GM18505 (cell line): ENCODE results near the gene COG6.

ENCODE experiments used
- ATAC-seq: cut with Tn5 transposase; IDR thresholded peaks from one replicate; pipeline ENCODE4 v1.9.1; 2021; ENCODE audit not compliant: unreplicated experiment
- POLR2A ChIP-seq: IDR thresholded peaks from 4 replicates; pipeline ENCODE4 v1.6.1; 2011; ENCODE audit warnings: borderline replicate concordance; ENCODE audit not compliant: insufficient read depth, insufficient read length; ENCODE audit errors: extremely low read depth

The COG6 gene

DNA sequence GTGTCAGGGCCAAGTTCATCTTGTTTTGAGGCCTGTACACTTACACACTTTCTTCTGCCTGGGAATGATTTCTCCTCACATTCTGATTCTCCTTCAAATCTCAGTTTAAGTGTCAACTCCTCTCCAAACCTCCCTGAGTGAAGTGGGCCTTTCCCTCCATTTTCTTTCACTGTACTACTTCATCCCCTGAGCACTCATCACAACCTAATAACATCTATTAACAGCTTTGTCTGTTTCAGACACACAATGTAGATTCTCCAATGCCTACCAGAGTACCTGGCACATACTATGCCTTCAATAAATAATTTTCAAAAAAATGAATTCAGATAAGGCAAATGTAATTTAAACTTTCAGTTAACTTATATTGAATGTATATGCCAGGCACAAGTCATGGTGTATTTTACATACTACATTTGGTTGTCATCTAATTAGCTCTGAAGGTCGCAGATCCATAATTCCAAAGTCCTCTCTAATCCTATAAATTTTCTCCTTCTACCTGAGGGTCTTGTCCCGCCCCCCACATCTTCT is 357 bp upstream of the COG6 start:
- TF ChIP-seq POLR2A: no peak
- peak; percentile 3 for ATAC-seq

DNA sequence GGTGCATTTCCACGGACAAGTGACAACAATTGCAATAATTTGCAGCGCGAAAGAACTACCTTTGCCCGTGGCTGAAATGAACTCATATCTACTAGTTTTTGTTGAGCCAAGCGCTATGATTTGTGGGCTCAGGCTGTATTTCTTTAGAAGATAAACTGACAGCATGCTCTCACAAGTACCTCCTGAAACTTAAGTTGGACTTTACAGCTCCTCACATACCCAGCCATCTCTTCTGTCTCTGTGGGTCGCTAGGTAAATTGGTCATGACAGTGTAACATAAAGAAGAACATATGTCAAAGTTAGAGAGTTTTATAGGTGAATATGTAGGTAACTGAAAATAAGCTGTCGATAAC is 839 bp downstream of the COG6 start:
- peak; percentile 9 for ATAC-seq

DNA sequence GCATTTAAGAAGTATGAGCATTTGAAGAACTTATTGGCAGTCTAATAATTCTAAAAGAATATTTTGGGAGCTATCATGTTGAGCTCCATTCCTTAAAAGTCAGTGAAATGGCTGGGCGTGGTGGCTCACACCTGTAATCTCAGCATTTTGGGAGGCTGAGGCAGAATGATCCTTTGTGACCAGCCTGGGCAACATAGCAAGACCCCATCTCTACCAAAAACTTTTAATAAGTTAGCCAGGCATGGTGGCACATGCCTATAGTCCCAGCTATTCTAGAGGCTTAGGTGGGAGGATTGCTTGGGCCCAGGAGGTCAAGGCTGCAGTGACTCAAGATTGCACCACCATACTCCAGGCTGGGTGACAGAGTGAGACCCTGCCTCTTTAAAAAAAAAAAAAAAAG is 8.0 kb downstream of the COG6 start:
- no peak for TF ChIP-seq POLR2A

More for the DNA sequence above, 839 bp downstream of the COG6 start:
- TF ChIP-seq POLR2A: no peak

DNA sequence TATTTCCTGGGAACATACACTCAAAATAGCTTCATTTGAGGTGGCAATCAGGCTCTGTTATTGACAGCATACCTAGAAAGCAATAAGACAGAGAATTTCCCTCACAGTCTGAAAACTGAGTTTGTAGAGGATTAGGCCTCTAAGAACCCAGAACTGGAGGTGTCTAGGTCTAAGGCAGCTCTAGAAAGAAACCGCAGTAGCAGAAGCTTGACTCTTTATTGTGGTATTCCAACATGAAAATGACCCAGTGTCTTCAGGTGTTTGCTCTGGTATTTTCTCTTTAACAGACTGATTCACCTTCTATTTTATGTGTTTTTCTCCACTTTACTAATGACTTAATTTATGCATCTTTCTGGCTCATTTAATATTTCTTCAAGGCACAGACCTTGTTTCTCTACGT is 8.5 kb downstream of the COG6 start:
- TF ChIP-seq POLR2A: no peak
- ATAC-seq: no peak

More for the DNA sequence above, 8.0 kb downstream of the COG6 start:
- ATAC-seq: no peak

DNA sequence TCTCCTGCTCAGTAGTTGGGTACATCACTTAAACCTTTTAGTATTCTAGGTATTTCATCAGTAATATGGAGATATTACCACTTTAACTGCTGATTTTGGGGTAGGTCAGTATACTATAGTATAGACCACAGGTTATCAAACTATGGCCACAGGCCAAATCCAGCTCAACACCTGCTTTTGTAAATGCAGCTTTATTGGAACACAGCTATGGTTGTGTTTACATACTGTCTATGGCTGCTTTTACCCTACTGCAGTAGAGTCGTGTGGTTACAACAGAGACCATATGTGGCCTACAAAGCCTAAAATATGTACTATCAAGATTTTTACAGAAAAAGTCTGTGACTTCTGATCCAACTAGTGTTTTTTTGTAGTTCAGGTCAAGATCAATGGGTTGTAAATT is 10.3 kb downstream of the COG6 start:
- no peak for TF ChIP-seq POLR2A
- no peak for ATAC-seq

DNA sequence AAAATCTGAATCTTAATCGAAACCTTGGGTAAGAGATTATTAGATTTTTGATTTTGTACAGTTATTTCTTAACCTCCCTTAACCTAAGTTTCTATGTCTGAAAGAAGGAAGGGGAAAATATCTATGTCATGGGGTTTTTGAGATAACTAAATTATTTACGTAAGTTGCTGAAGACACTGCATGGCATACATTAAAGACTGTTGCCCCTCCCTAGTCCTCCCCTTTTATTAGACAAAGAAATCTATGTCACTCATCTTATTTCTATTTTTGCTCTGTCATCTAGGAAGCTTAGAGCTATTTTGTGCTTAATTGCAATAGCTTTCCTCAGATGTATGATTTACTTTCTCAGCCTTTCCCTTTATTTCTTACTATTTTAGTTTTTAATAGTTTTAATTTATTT is 15.0 kb downstream of the COG6 start:
- TF ChIP-seq POLR2A: no peak
- no peak for ATAC-seq

DNA sequence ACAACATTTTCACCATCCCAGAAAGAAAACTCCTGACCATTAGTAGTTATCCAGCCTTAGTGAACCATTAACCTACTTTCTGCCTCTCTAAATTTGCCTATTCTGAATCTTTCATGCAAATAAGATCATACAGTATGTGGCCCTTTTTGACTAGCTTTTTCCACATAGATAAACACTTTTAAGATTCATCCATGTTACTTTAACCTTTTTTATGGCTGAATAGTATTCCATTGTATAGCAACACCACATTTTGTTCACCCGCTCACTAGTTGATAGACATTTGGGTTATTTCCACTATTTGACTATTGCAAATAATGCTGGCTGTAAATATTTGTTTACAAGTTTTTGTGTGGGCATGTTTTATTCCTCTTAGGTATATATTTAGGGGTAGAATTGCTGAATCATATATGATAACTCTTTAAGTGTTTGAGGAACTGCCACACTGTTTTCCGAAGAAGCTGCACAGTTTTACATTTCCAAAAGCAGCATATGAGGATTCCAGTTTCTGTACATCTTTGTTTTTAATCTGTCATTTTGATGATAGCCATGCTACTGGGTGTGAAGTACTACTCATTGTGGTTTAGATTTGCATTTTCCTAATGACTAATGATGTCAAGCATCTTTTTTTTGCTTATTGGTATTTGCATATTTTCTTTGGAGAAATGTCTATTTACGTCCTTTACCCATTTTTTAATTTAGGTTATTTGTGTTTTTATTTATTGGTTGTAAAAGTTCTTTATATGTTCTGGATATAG is 17.1 kb downstream of the COG6 start:
- no peak for ATAC-seq
- no peak for TF ChIP-seq POLR2A

DNA sequence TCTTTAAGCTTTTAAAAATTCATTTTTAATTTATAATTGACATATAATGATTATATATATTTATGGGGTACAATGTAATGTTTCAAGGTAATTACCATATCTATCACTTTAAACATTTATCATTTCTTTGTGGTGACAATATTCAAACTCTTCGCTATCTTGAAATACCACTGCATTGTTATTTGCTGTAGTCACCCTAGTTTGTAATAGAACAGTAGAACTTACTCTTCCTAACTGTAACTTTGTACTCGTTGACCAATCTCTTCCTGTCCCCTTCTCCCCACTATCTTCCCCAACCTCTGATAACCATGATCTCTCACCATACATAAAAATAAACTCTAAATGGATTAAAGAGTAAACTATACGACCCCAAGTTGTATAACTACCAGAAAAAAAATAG is 20.4 kb downstream of the COG6 start:
- ATAC-seq: no peak

DNA sequence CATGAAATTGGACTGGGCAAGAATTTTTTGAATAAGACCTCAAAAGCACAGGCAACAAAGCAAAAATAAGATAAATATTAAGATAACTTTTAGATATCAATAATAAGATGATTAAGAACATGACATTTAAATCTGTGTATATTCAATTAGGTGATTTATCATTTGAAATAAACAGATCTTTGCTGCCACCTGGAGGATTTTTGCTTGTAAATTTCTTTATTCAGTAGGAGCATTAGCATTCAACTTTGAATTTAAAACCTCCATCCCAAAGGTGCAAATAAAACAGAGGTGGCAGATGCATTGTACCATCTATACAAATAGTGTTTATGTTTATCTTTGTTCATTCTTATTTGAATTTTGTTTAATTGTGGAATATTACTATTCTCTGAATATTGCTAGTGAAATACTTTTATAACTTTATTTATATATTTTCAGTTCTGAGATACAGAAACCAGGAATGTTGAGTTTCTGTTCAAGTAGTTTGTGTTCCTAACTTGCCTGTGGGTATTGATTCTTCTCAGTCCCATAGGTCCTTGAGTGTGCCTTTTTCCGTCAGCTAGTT is 20.9 kb downstream of the COG6 start:
- ATAC-seq: no peak
- no peak for TF ChIP-seq POLR2A

More for the DNA sequence above, 20.4 kb downstream of the COG6 start:
- TF ChIP-seq POLR2A: no peak

DNA sequence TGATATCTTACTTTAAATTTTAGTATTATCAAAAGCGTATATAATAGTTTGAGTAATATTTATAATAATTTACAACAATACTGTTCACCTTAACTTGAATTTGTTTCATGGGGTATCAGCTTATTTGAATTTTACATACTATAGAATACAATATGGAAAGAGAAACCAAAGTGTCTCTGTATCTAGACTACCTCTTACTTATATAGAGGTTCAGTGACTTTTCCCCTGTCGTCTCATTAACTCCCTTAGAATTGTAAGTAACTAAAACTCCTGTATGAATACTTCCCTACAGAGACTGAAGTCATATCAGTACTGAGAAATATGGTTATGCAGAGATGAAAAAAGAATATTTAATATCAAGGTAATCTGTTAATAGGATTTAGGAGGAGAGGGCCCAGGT is 26.8 kb downstream of the COG6 start:
- ATAC-seq: no peak
- TF ChIP-seq POLR2A: no peak

DNA sequence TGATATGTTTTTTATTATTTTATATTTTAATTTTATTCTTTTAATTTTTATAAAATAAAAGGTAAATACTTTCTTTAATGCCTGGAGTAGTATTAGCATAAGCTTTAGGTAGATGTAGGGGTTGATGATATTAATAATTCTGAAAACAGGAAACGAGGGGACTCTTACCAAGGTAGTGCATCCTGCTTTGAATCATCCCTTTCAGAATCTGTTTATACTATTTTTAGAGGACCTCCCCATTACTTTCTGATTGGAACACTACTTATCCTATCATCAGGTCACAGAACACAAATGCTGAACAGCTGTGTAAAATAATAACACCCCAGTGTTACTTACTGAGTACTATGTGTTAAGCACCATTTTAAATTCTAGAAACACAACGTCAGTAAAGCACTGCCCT is 27.3 kb downstream of the COG6 start:
- TF ChIP-seq POLR2A: no peak
- peak; percentile 81 for ATAC-seq

DNA sequence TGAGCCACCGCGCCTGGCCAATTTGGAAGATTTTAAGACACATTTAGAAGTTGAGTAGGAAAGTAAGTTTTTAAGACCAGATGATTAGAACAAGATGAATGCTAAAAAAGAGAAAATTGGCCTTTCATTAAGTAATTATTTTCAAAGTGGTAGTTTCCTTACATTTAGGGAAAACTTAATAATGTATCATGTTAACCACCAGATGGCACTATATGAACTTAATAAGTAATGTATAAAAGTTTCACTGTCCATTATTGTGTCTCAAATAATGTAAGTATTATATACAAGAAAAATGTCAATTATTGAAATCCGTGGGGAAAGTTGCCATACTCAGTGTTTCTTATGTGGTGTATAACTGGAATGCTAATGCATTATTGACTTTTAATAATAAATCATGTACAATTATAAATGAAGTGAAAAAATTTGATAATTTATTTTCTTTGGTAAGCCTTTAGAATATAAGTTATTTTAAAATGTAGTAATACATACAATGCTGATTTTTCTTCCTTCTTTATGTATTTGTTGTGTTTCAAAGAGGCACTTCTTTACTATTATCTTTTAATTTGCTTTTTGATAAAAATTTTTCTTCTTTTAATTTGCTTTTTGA is 29.2 kb downstream of the COG6 start:
- no peak for TF ChIP-seq POLR2A
- ATAC-seq: no peak

DNA sequence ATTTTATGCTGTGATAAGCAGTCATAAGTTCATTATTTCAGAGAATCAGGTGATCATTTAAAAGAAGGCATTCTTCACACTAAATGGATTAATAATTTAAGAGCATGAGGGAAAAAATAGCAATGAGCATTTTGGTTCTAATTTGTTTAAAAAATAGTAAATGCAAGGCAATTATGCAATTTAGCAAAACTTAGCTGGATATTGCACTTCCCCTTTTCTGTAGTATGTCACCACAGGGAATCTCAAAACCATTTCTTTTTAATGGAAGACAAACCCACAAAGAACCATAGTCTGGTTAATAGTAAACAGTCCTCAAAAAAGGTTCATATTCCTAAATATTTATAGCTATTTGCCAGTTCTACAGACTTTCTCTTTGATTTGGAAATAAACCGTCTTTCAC is 30.2 kb downstream of the COG6 start:
- ATAC-seq: no peak
- no peak for TF ChIP-seq POLR2A

DNA sequence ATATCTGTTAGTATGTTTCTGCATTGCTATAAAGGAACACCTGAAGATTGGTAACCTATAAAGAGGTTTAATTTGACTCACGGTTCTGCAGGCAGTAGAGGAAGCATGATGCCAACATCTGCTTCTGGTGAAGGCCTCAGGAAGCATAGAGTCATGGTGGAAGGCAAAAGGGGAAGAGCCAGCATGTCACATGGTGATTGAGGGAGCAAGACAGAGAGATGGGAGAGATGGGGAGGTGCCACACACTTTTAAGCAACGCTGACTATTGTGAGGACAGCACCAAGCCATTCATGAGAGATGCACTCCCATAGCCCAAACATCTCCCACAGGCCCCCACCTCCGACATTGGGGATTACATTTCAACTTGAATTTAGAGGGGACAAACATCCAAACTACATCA is 32.8 kb downstream of the COG6 start:
- TF ChIP-seq POLR2A: no peak
- ATAC-seq: peak; percentile 19
